Stimulated activated CD8-positive, alpha-beta memory T cell treated with anti-CD3 and anti-CD28 coated beads, Interleukin-12 subunit alpha, Interleukin-12 subunit beta, amount 100 ng/mL, for 1 hour (primary cell): Measurements from ENCODE around the gene TFDP1.

Experiments used
- DNase-seq: peaks from one replicate; pipeline ENCODE4 v3.0.0-alpha.2; 2020; ENCODE audit warnings: low read depth

The TFDP1 gene, protein sequence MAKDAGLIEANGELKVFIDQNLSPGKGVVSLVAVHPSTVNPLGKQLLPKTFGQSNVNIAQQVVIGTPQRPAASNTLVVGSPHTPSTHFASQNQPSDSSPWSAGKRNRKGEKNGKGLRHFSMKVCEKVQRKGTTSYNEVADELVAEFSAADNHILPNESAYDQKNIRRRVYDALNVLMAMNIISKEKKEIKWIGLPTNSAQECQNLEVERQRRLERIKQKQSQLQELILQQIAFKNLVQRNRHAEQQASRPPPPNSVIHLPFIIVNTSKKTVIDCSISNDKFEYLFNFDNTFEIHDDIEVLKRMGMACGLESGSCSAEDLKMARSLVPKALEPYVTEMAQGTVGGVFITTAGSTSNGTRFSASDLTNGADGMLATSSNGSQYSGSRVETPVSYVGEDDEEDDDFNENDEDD

DNA sequence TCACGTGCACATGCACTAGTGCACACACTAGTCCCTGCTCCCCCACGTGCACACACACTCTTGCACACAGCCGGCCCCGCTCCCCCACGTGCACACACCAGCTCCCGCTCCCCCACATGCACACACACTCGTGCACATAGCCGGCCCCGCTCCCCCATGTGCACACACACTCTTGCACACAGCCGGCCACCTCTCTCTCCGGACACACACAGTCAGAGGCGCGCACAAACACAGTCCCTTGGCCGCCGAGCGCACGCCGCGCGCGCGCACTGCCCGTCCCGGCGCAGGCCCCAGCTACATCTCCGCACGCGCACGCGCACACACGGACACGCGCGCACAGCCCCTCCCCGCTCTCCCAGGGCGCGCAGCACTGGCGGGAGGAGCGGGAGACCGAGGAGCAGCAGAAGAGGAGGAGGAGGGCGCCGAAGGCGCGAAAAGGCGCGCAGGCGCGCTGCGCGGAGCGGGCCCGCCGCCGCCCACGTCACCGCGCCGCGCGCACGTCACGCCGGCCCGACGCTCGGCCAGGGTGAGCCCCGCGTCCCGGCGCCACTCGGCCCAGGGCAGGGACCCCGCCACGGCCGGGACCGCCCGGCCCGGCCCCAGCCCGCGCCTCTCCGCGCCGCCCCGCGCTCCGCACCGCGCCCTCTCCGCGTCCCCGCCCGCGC lies at the start of gene TFDP1:
Gene TFDP1 (plus strand): TSS at position 549 of the 665 bp plus-strand sequence. CDS start 1,085 bp downstream, outside the sequence.
- no peak for DNase-seq

DNA sequence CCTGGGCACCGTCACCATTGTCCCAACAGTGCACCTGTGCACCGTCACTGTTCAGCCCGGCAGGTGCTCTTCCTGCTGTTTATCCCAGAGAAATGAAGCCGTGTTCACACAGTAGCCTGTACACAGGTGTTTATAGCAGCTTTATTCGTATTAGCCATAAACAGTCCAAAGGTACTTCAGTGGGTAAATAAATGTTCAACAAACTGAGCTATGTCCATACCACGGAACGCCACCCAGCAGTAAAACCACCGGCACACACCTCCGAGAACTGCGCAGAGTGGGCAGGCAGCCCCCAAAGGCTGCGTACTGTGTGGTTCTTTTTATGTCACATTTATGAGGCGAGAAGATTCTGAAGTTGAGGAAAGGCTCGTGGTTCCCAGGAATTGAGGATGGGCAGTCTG lies 49.2 kb upstream of the TFDP1 start:
- no peak for DNase-seq

DNA sequence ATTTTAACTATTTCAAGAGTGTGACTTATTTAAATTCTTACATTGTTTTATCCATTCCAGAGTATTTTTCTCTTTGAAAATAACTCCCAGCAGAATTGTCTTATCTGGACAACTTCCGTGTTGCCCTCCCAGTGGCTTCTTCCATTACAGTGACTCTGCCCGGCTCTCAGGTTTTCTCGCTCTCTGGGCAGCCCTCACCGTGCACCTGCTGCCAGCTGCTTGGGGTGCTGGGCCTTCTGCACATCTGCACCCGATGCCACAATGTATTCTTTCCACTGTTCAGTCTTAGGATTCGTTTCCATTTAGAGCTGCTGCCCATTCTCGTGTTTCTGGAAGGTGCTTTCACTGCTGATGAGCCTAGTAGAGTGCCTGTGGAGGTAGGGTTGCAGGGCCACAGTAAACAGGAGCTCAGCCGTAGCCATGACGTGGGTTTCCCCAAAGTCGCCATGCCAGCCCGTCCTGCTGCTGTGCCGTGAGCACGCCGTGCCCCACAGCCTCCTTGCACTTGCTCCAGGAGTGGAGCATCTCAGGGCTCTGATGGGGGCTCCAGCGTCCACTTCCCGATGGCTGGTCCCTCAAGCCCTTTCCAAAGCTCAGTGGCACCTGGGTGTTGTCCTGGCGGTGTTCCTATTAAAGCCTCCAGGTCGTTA lies 48.0 kb upstream of the TFDP1 start:
- DNase-seq = no peak

DNA sequence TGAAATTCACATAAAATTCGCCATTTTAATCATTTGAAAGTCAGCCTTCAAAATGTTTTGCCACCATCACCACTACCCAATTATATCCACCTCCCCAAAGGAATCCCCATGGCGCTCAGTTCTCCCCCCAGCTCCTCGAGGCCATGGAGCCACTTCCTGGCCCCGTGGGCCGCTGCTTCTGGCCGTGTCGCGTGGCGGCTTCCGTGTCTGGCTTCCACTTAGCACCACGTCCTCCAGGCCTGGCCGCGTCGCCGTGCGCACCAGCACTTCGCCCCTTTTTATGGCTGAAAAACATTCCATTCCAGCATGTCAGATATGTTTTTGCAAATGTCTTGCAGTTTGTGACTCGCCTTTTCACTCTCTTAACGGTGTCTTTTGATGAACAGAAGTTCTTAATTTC lies 47.3 kb upstream of the TFDP1 start:
- no peak for DNase-seq

DNA sequence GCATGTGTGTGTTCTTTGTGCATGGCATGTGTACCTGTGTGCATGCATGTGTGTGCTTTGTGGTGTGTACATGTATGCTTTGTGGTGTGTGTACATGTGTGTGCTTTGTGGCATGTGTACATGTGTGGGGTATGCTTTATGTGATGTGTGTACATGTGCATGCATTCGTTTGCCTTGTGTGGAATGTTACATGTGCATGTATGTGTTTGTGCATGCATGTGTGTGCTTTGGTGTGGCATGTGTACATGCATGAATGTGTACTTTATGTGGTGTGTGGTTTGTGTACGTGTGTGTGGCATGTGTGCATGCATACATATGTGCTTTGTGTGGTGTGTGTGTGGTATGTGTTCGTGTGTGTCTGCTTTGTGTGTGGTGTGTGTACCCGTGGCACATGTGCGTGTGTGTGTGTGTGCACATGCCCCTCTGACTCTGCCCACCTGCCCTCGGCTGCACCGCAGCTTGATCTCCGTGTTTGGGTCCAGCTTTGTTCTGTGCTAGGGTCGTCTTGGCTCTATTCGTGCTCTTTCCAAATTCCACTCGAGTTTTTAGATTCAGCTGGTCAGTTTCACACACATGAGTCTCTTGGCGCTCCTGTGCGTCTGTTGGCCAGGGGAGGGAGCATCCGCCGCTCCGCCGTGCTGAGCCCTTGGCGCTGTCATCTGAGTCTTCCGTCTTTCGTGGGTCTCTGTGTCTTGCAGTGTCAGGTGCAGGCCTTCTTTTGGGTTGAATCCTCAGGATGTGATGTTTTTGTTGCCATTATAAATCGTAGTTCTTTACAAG lies 46.5 kb upstream of the TFDP1 start:
- DNase-seq = no peak

DNA sequence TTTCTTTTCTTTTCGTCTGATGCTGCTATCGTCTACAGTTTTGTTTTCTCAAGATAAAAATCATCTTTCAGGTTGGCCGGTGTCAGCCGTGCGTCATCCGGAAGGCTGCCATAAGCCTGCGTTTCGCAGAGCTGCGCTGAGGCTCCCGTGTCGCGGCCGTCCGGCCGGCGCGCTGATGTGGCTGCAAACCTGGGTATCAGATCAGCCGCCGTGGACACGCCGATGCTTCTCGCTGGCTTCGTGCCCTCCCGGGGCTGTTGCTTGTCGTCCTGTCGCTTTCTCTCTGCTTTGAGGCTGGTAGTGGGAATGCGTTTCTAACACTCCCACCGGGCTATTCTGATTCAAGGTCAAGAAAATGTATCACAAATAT lies 45.9 kb upstream of the TFDP1 start:
- no peak for DNase-seq

DNA sequence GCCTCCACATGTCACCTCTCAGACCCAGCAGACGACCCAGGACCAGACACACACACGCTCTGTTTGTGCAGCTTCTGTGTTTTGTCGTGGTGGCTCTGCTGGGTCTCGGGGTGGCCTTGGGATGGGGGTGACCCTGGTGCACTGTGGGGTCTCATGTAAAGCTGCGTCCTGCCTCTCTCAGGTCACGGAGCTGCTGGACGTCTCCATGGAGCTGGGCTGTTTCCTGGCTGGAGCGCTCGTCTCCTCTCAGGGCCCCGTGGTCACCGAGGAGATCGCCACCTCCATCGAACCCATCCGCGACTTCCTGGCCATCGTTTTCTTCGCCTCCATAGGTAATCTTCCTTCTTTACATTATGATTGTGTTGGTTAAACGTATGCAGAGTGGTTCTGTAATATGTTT lies 45.4 kb upstream of the TFDP1 start:
- DNase-seq = no peak

DNA sequence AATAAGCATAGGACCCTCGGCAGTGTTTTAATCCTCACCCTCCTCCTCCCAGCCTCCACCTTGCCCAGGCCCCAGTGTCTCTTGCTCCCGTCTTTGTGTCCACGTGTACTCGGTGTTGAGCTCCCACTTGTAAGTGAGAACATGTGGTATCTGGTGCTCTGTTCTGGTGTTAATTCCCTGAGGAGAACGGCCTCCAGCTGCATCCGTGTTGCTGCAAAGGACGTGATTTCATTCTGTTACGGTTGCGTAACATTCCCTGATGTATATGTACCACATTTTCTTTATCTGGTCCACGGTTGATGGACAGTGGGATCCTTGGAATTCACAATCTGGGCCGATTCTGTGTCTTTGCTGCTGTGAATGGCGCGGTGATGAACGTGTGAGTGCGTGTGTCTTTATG lies 44.7 kb upstream of the TFDP1 start:
- DNase-seq = no peak

DNA sequence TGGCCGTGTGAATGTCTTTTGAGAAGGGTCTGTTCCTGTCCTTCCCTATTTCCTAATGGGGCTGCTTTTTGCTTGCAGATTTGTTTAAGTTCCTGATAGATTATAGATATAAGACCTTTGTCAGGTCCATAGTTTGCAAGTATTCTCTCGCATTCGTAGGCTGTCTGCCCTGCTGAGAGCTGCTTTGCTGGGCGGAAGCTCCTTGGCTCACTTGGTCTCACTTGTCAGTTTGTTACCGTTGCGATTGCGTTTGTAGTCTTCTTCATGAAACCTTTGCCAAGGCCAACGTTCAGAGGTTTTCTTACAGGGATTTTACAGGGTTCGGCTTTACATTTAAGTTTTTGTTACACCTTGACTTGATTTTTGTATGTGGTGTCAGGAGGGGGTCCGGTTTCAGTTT lies 44.0 kb upstream of the TFDP1 start:
- DNase-seq = no peak

DNA sequence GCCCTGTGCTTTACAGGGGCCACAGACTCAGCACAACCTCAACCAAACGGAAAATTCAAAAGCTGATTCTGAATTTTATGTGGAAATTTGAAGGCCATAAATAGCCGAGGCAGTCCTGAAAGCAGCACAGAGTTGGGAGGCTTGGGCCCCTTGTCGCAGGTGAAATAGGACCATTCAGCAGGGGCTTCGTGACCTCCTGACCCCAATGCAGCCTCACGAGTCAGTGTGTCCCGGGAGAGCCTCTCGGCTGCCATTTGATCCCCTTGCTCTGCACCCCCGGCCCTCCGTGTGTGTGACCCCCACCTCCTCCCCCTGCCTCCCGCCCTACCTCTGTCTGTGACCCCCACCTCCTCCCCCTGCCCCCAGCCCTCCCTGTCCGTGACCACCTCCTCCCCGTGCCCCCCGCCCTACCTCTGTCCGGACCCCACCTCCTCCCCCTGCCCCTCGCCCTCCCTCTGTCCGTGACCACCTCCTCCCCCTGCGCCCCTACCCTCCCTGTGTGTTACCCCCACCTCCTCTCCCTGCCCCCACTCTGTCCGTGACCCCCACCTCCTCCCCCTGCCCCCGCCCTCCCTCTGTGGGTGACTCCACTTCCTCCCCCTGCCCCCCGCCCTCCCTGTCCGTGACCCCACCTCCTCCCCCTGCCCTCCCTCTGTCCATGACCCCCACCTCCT lies 41.7 kb upstream of the TFDP1 start:
- no peak for DNase-seq

DNA sequence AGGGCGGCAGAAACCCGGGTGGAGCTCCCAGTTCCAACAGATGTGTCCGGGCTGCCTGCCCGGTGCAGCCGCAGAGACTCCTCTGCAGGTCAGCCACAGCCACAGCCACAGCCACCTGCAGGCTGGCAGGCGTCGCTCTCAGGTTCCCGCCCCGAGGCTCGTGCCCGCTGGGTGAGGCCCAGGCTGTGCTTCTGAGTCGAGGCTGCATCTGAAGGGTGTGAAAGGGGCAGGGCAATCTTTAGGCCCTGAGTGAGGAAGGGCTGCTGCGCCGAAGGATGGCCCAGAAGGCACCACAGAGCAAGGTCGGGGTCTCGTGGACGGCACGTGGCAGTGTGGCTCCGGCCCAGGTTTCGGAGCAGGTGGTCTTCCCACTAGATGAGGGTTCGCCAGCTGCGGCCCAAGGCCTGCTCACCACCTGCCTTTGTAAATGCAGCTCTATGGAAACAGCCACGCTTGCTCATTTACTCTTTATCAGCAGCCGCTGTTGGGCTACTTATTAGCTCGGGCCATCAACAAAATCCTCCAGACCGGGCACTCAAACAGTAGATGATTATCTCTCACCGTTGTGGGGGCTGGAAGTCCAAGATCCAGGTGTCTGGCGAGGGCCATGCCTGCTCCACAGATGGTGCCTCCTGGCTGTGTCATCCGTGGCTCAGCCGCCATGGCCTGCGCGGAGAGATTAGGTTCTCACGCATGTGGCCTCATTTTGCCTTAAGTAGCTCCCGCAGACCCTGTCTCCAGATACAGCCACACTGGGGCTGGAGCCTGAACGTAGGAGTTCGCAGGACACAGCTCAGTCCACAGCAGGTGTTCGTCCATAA lies 40.3 kb upstream of the TFDP1 start:
- no peak for DNase-seq

DNA sequence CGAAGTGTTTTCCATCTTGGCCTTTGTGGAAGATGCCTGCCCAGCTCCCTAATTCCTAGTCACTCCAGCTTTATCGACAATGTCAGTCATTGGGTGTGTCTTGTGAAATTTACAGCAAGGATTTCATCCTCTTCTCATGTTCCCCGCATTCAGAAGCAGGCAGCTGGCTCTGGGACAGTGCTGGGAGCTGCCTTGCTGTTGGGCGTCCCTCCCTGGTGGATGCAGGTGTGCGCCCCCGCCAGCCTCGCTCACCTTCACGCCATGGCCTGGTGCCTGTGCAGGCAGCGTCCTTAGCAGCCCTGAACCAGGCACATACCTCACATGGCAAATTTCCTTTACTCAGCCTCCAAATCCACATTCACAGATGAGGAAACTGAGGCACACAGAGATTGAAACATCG lies 39.7 kb upstream of the TFDP1 start:
- no peak for DNase-seq

DNA sequence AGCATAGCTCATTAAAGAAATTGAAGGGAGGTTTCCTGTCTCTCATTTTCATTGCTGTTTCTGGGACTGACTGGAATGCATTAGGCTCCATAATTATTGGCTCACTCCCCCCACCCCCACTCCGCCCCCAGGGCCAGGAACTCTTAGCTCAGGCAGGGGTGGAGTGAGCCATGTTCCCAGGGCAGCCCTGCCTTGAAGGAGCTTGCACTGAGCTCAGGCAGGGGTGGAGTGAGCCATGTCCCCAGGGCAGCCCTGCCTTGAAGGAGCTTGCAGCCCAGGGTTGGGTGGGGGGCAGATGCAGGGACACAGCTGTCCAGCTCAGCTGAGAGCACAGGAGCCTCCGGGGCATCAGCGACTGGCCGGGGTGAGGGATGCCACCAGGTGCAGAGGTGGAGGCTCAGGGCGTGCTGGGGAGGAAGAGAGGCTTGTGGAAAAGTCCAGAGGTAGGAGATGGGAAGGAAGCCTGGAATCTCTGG lies 39.1 kb upstream of the TFDP1 start:
- no peak for DNase-seq

DNA sequence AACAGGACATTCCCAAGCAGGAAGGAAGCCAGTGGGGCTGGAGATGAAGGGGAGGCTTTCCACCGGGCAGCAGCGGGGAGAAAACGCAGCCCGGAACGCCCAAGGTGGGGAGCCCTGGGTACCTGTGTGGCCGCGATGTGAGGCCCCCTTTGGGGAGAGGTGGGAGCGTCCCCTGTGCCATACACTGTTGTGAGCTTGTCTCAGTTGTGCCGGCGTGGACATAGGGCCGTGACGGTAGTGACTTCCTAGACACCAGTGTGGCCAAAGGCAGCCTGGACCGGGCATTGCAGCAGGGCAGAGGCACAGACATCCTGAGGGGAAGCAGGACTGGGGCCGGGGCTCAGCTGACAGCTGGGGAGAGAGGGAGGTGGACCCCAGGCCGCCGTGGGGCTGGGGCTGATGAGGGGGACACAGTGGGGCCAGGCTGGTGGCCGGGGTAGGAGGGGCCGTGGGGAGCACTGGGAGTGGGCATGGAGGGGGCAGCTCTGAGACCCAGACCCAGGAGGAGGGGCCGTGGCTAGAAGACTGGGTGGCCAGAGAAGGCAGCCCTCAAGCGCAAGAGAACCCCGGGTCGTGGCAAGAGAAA lies 38.5 kb upstream of the TFDP1 start:
- DNase-seq = no peak

DNA sequence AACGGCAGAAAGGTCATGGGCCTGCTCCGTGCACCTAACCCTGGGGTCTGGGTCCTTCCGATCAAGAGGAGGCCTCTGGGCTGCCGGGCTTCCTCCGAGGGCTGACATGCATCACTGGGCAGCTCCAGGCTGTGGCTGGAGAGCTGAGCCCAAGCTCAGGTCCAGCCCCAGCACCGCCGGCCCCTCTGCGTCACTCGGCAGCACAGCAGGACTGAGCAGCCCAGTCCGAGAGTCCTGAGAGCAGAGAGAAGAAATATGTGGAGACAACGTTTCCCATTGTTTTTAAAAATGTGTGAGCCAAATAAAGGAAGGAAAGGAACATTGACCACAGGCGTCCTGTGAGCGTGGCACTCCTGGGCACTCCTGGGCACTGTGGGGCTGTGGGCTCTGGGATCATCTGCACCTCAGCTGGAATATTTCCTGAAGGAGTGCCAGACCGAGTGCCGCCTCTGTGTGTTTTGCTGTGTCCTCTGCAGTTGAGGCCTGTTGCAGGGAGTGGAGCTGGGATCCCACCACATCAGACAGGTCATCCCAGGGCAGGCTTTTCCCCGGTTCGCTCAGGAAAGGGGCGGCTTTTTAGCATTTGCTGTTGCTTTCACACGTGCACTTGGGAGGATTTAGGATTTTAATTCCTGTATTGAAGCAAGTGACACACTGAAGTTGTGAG lies 37.8 kb upstream of the TFDP1 start:
- DNase-seq = no peak

DNA sequence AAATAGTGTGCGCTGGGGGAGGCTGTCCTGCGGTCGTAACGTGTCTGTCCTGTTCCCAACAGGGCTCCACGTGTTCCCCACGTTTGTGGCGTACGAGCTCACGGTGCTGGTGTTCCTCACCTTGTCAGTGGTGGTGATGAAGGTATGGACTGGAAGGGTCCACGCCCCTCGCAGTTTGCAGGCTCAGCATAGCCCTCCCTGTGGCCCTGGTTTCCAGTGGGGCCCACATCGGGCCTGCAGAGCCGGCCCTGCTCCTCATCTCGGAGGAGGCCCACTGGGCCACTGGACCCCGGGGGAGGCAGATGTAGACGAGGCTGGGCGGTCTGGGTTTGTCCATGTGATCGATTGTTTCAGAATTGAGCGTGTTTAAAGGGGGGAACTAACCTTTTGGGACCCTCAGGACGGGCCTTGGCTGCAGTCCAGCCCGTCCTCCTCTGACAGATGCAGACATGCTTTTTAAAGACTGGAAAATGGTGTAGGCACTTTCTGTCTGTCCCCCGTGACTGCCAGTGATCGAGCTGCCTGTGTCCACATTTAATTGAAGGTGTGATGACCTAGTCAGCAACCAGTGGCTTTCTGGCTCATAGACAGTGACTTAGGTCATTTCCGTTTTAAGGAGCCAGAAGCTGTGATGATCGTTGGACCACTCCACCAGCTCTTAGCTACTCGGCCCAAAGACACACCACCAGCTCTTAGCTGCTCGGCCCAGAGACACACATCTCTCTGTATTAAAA lies 37.1 kb upstream of the TFDP1 start:
- DNase-seq = no peak

DNA sequence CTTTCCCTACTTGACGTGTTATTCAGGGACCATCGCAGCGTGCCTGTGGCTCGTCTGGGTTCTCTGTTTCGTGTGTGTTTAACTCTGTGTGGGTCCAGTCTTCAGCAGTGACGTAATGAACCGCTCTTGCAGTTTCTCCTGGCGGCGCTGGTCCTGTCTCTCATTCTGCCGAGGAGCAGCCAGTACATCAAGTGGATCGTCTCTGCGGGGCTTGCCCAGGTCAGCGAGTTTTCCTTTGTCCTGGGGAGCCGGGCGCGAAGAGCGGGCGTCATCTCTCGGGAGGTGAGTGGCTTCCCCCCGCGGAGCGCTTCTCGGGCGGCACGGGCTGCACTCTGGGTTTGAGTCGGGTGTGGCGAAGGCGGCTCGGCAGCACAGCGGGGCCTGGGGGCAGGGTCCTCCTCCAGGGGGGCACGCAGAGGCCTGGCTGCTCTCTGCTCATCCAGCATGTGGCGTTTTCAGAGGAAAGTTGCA lies 36.3 kb upstream of the TFDP1 start:
- no peak for DNase-seq

DNA sequence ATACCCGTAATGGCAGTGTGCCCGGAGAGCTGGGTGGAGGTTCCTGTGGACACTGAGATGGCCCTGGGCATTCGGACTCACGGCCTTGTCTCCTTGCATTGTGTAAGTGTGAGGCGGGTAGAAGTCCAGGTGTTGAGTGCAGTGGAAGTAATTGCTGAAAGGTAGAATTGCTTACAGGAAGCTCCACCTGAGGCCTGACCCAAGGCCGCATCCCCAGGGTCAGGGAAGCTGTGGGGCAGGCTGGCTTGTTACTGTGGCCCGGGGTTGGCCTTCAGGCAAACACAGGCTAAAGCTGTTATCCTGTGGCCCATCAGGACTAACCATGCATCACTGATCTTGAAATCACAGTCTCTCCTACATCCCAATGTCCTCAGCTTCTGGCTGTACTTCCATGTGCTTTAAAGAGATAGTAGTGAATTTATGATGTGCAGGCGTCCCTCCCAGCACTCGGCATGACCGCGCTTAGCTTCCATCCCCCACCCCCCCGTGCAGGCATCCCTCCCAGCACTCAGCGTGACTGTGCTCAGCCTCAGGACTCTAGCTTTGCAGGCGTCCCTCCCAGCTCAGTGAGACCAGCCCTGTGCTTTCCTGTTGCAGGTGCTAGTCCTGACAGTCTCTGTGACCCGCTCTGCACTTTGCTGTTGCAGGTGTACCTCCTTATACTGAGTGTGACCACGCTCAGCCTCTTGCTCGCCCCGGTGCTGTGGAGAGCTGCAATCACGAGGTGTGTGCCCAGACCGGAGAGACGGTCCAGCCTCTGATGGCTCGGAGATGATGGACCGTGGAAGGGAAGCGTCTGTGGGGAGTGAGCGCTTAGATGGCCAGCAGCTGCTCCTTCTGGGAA lies 35.6 kb upstream of the TFDP1 start:
- DNase-seq = no peak
